ENCODE results near the gene GRB14.

Gene GRB14

GRCh38 chr2:164523726-164524125, 97.6 kb downstream of the GRB14 start:
- Histone ChIP-seq H3K9me3 (ENCODE audit: control insufficient read depth, low read length) (peaks cover 4% of the 10 kb centered on the region), H3K36me3 (ENCODE audit: control insufficient read depth, insufficient read depth, low read length) (no peaks in the 10 kb centered on the region), H3K4me1 (ENCODE audit: control insufficient read depth, insufficient read depth, low read length, poor library complexity, severe bottlenecking) (no peaks in the 10 kb centered on the region), H3K27ac (ENCODE audit: low read depth, low read length, severe bottlenecking) (no peak overlapping the region), H3K4me3 (ENCODE audit: extremely low read depth, insufficient read depth, low read length, poor library complexity, severe bottlenecking) (no peak overlapping the region)
- no CpG with 5 or more reads among the region's 1 CpG for WGBS, 2 experiments (ENCODE audit: insufficient coverage in 2 of 2)

DNA sequence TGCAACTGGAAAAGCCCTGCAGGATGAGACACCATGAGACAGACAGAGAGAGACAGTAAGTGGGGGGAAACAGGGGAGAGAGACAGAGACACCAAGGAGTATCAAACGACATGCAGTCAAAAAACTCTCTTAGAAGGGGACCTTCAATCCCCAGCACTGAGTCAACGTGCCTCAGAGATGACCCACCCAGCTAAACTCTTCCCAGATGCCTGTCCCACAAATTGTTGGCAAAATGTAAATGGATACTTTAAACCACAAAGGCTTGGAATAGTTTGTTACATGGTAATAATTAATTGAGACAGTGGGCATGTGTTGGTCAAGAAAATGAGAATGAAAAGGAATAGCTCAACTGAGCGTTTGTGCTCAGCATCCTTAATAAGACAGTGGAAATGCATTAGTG, 98.3 kb downstream of the GRB14 start:
- Histone ChIP-seq H3K4me1 (ENCODE audit: control insufficient read depth, insufficient read depth, low read length, poor library complexity, severe bottlenecking) (no peaks in the 10 kb centered on the region), H3K36me3 (ENCODE audit: control insufficient read depth, insufficient read depth, low read length) (no peaks in the 10 kb centered on the region), H3K27ac (ENCODE audit: low read depth, low read length, severe bottlenecking) (no peak overlapping the region), H3K4me3 (ENCODE audit: extremely low read depth, insufficient read depth, low read length, poor library complexity, severe bottlenecking) (no peak overlapping the region), H3K9me3 (ENCODE audit: control insufficient read depth, low read length) (peaks cover 4% of the 10 kb centered on the region)
- 71% methylated on average over 1 of the region's 3 CpGs; no CpG with 5 or more reads in 1 of the 2 experiments for WGBS, 2 experiments (ENCODE audit: insufficient coverage in 2 of 2)

DNA sequence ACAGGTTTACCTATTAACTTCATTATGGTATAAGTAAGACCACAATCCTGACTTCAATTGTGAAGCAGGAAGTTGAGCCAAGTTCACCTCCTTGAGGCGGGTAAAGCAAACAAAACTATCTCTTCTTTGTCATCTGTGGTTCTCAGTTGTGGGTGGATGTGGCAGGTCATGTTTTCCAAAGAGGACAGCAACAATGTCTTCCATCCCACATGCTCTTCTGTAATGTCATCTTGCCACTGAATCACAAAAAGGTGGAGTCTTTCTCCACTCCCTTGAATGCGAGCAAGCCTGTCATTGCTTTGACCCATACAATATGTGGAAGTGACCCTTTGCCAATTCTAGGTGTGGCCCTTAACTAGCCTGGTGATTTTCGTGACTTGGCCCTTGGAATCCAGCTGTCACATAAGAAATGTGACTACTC, 98.7 kb downstream of the GRB14 start:
- no peaks in the 10 kb centered on the region for H3K4me1 ChIP-seq (ENCODE audit: control insufficient read depth, insufficient read depth, low read length, poor library complexity, severe bottlenecking)
- WGBS, 2 experiments (ENCODE audit: insufficient coverage in 2 of 2), result 94 to 100% methylated on average over 1 of the region's 3 CpGs
- H3K36me3 ChIP-seq (ENCODE audit: control insufficient read depth, insufficient read depth, low read length), result no peaks in the 10 kb centered on the region
- no peak overlapping the region for H3K4me3 ChIP-seq (ENCODE audit: extremely low read depth, insufficient read depth, low read length, poor library complexity, severe bottlenecking)
- no peak overlapping the region for H3K27ac ChIP-seq (ENCODE audit: low read depth, low read length, severe bottlenecking)
- peaks cover 4% of the 10 kb centered on the region for H3K9me3 ChIP-seq (ENCODE audit: control insufficient read depth, low read length)

GRCh38 chr2:164515734-164516133, 105.5 kb downstream of the GRB14 start:
- Histone ChIP-seq H3K9me3 (ENCODE audit: control insufficient read depth, low read length) (peaks cover 4% of the 10 kb centered on the region), H3K4me1 (ENCODE audit: control insufficient read depth, insufficient read depth, low read length, poor library complexity, severe bottlenecking) (peaks cover 10% of the 10 kb centered on the region), H3K27ac (ENCODE audit: low read depth, low read length, severe bottlenecking) (no peak overlapping the region), H3K4me3 (ENCODE audit: extremely low read depth, insufficient read depth, low read length, poor library complexity, severe bottlenecking) (no peak overlapping the region), H3K36me3 (ENCODE audit: control insufficient read depth, insufficient read depth, low read length) (no peaks in the 10 kb centered on the region)
- WGBS, 2 experiments (ENCODE audit: insufficient coverage in 2 of 2), result no CpG with 5 or more reads among the region's 2 CpGs

DNA sequence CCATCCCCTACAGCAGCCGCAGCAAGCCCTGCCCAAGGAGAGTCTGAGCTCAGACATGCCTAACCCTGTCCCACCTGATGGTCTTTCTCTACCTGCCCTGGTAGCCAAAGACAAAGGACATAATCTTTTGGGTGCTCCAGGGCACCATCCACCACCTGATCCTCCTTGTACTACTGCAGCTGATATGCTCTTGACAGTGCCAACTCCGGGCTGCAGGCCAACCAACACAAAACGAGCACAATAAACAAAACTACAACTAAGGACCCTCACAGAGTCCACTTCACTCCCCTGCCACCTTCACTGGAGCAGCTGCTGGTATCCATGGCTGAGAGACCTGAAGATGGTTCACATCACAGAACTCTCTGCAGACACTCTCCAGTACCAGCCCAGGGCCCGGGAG, 106.3 kb downstream of the GRB14 start:
- Histone ChIP-seq H3K27ac (ENCODE audit: low read depth, low read length, severe bottlenecking) (no peak overlapping the region), H3K36me3 (ENCODE audit: control insufficient read depth, insufficient read depth, low read length) (no peaks in the 10 kb centered on the region), H3K4me1 (ENCODE audit: control insufficient read depth, insufficient read depth, low read length, poor library complexity, severe bottlenecking) (peaks cover 10% of the 10 kb centered on the region), H3K9me3 (ENCODE audit: control insufficient read depth, low read length) (peaks cover 2% of the 10 kb centered on the region), H3K4me3 (ENCODE audit: extremely low read depth, insufficient read depth, low read length, poor library complexity, severe bottlenecking) (no peak overlapping the region)
- 83 to 93% methylated on average over 2 of the region's 4 CpGs for WGBS, 2 experiments (ENCODE audit: insufficient coverage in 2 of 2)

- Histone ChIP-seq H3K36me3 (ENCODE audit: control insufficient read depth, insufficient read depth, low read length) (no peaks in the 10 kb centered on the region), H3K4me1 (ENCODE audit: control insufficient read depth, insufficient read depth, low read length, poor library complexity, severe bottlenecking) (peaks cover 10% of the 10 kb centered on the region), H3K9me3 (ENCODE audit: control insufficient read depth, low read length) (no peaks in the 10 kb centered on the region), H3K4me3 (ENCODE audit: extremely low read depth, insufficient read depth, low read length, poor library complexity, severe bottlenecking) (no peak overlapping the region), H3K27ac (ENCODE audit: low read depth, low read length, severe bottlenecking) (no peak overlapping the region)
- WGBS, 2 experiments (ENCODE audit: insufficient coverage in 2 of 2), result 88 to 92% methylated on average over 2 of the region's 2 CpGs
Measured at GRCh38 chr2:164514491-164514890, 106.8 kb downstream of the GRB14 start.

GRCh38 chr2:164512871-164513270, 108.4 kb downstream of the GRB14 start:
- no peak overlapping the region for H3K4me3 ChIP-seq (ENCODE audit: extremely low read depth, insufficient read depth, low read length, poor library complexity, severe bottlenecking)
- no peak overlapping the region for H3K27ac ChIP-seq (ENCODE audit: low read depth, low read length, severe bottlenecking)
- H3K36me3 ChIP-seq (ENCODE audit: control insufficient read depth, insufficient read depth, low read length), result no peaks in the 10 kb centered on the region
- no peaks in the 10 kb centered on the region for H3K9me3 ChIP-seq (ENCODE audit: control insufficient read depth, low read length)
- peaks cover 10% of the 10 kb centered on the region for H3K4me1 ChIP-seq (ENCODE audit: control insufficient read depth, insufficient read depth, low read length, poor library complexity, severe bottlenecking)

GRCh38 chr2:164511738-164512137, 109.5 kb downstream of the GRB14 start:
- Histone ChIP-seq H3K36me3 (ENCODE audit: control insufficient read depth, insufficient read depth, low read length) (no peaks in the 10 kb centered on the region), H3K4me1 (ENCODE audit: control insufficient read depth, insufficient read depth, low read length, poor library complexity, severe bottlenecking) (peaks cover 10% of the 10 kb centered on the region), H3K4me3 (ENCODE audit: extremely low read depth, insufficient read depth, low read length, poor library complexity, severe bottlenecking) (no peak overlapping the region), H3K9me3 (ENCODE audit: control insufficient read depth, low read length) (no peaks in the 10 kb centered on the region), H3K27ac (ENCODE audit: low read depth, low read length, severe bottlenecking) (no peak overlapping the region)
- 93 to 98% methylated on average over 4 of the region's 4 CpGs for WGBS, 2 experiments (ENCODE audit: insufficient coverage in 2 of 2)

- Histone ChIP-seq H3K4me3 (ENCODE audit: extremely low read depth, insufficient read depth, low read length, poor library complexity, severe bottlenecking) (no peak overlapping the region), H3K27ac (ENCODE audit: low read depth, low read length, severe bottlenecking) (no peak overlapping the region), H3K9me3 (ENCODE audit: control insufficient read depth, low read length) (no peaks in the 10 kb centered on the region), H3K4me1 (ENCODE audit: control insufficient read depth, insufficient read depth, low read length, poor library complexity, severe bottlenecking) (peaks cover 10% of the 10 kb centered on the region), H3K36me3 (ENCODE audit: control insufficient read depth, insufficient read depth, low read length) (no peaks in the 10 kb centered on the region)
- 80 to 90% methylated on average over 5 to 7 of the region's 7 CpGs for WGBS, 2 experiments (ENCODE audit: insufficient coverage in 2 of 2)
Measured at GRCh38 chr2:164510895-164511294, 110.4 kb downstream of the GRB14 start.

DNA sequence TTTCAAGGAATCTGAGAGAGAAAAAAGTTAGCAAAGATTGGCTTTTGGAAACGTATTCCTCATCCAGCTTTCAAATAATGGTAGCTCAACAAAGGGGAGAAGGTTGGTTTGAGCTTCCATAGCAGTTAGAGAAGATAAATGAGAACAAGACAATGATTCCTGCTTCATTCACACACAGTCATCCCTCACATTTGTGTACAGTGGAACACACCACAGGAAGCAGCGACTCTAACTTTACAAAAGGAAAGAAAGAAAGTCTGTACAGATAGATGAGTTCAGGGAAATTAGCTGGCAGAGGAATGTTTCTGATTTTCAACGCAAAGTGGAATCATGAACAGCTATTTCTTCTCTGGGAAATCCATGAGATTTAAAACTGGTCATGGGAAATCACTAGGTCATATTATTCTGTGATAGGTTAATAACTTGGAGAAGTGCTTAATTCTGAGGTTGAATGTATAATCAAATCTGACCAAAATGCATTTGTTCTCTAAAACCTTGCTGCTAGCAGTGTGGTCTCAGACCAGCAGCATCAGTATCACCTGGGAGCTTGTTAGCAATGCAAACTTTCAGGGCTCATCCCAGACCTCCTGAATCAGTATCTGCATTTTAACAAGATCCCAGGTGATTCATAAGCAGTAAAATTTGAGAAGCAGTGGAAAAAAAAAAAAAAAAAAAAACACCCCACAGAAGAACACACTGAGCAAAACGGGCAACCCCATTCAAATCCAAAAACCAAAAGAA, 112.0 kb downstream of the GRB14 start:
- no peaks in the 10 kb centered on the region for H3K9me3 ChIP-seq (ENCODE audit: control insufficient read depth, low read length)
- WGBS, 2 experiments (ENCODE audit: insufficient coverage in 2 of 2), result 98 to 100% methylated on average over 1 to 2 of the region's 4 CpGs

GRCh38 chr2:164504253-164504652, 117.0 kb downstream of the GRB14 start:
- no peak overlapping the region for H3K27ac ChIP-seq (ENCODE audit: low read depth, low read length, severe bottlenecking)
- 81 to 100% methylated on average over 2 to 3 of the region's 4 CpGs for WGBS, 2 experiments (ENCODE audit: insufficient coverage in 2 of 2)
- H3K4me1 ChIP-seq (ENCODE audit: control insufficient read depth, insufficient read depth, low read length, poor library complexity, severe bottlenecking), result no peaks in the 10 kb centered on the region
- no peaks in the 10 kb centered on the region for H3K9me3 ChIP-seq (ENCODE audit: control insufficient read depth, low read length)
- H3K4me3 ChIP-seq (ENCODE audit: extremely low read depth, insufficient read depth, low read length, poor library complexity, severe bottlenecking), result no peak overlapping the region
- H3K36me3 ChIP-seq (ENCODE audit: control insufficient read depth, insufficient read depth, low read length), result no peaks in the 10 kb centered on the region

More for the DNA sequence above, 112.0 kb downstream of the GRB14 start:
- H3K4me1 ChIP-seq (ENCODE audit: control insufficient read depth, insufficient read depth, low read length, poor library complexity, severe bottlenecking), result peaks cover 4% of the 10 kb centered on the region
- no peaks in the 10 kb centered on the region for H3K36me3 ChIP-seq (ENCODE audit: control insufficient read depth, insufficient read depth, low read length)
- no peak overlapping the region for H3K4me3 ChIP-seq (ENCODE audit: extremely low read depth, insufficient read depth, low read length, poor library complexity, severe bottlenecking)
- no peak overlapping the region for H3K27ac ChIP-seq (ENCODE audit: low read depth, low read length, severe bottlenecking)
